NCI-H748 (cell line): ENCODE data around the gene HLTF.

ENCODE experiments used
- DNase-seq: peaks from one replicate; lab custom pipeline; 2025; ENCODE audit not compliant: unreplicated experiment; lab: John Stamatoyannopoulos, UW

The HLTF gene

DNA sequence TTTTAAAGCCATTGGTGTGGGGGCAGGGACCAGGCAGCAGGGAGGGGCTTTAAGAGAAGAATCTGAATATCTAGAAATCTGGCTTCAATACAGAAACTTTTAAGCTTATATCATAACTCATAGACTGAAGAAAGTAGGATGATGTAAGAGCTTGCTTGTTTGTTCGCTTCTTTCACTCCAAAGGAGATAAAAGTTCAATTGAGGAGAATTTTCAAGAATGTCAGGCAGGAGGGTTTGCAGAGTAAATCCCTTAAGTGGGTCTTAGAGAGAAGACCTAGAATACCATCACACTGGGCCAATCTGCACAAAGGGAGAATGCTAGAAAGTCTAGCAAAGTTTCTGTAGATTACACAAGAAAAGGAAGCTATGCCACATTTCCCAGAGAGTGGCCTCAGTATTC, 4.1 kb upstream of the HLTF start:
- DNase-seq = no peak

DNA sequence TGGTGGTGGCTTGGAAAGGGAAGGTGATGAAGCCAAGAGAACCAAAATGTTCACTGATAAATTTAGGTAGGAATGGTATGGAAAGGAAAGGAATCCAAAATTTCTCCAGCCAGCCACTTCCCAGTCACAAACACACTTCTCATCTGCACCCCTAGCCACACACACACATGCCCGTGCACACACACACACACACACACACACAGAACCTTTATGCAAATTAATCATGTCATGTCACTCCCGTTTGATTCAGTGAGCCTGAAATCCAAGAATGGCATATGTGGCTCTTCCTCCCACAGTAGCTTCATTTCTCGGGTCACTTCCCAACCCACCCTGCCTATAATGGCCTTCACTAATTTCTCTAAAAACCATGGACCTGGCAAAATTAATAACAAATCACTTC, 3.1 kb upstream of the HLTF start:
- DNase-seq = no peak

DNA sequence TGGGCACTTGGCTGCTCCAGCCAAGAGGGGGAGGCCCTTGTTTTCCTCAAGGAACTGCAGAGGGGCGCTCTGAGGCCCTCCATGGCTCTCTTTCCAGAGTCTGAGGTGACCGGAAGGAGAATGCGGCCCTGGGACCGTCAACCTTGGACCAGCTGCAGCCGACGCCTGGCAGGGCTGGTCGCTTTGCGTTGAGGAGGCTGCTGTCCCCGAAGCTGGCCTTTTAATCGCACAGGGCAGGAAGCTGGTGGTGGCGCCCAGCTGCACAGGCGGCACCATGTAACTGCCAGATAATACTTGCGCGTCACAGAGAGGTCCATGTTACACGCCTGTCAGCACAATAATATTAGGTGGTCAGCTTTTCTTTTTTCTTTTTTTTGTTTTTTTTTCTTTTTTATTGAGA, 875 bp upstream of the HLTF start:
- DNase-seq = no peak

DNA sequence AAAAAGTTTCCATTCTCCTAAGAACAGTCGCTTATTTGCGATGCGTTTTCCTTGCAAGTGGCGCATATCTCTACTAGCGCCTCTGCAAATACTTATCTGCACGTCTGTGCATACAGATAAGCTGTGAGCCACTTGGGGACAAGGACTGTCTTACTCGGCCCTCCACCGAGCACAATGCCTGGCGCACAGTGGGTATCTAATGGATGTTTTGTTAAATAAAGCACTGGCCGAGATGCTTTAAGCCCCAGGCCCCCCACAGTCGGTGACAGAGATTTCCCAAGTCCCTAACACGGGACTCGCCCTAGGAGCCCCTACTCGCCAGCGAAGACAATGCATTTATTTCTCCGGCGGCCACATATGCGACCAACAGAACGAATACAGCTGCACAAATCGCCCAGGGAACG, 503 bp downstream of the HLTF start:
- no peak for DNase-seq

DNA sequence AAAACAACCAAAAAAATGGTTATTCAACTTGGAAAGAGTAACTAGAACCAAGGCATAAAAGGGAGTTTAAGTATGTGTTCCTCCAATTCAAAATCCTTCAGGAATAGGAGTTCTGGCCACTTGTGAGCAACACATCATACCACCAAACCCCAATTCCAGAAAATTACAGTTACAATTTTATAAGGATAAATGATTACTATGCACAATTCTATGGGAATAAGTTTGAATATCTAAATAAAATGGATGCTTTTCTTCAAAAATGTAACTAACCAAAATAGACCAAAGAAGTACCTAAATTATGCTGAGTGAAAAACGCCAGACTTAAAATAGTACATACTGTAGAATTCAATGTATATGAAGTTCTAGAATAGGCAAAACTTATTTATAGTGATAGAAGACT, 4.6 kb downstream of the HLTF start:
- DNase-seq = no peak

DNA sequence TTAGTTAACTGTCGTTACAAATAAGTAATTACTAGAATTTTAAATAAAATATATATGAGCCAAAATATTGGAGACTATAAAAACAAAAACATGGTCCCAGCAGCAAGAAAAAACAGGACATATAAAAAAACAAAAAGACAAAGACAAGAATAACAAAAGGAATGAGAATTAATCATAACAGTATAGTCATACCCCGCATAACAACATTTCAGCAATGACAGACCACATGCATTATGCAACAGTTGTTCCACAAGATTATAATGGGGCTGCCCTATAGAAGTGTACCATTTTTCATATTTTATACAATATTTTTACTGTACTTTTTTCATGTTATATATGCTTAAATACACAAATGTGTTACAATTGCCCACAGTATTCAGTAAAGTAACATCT, 5.6 kb downstream of the HLTF start:
- no peak for DNase-seq

DNA sequence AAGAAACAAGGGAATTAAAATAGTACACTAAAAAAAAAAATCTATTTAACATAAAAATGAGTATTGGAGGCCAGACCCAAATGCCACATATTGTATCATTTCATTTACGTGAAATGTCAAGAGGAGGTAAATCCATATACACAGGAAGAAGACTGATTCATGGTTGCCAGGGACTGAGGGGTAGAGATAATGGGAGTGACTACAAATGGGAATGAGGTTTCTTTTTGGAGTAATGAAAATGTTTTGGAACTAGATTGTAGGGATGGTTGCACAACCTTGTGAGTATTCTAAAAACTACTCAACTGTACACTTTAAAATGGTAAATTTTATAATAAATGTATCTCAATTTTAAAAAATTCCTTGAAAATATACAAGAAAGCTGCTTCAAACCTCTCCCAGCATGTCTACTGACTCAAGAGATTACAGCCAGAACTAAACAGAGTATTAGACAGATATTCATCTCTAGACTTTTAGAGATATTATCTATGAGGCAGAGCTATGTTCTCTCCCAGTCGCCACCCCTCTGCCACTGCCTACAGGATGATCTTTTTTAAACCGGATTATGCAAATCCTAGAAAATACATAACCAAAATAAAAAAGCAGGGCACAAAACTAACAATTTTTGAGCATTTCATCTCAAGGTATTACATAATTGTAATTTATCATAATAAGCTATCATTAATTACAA, 6.2 kb downstream of the HLTF start:
- no peak for DNase-seq

DNA sequence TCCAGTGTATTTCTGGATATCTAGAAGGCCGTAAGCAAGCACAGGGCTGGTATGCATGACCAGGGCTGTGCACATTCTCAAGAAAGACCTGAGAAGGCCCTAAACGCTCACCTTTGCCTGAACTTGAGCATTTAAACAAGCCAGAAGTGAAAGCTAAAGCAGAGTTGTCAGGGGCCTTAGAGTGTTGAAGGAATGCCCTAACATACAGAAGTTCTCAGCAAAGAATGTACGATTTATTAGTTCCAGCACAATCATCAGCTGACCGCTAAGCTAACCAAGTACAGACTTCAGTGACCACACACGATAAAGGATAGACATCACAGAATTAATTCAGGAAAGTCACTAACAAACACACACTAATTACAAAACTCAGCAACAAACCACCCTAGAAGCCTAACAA, 8.7 kb downstream of the HLTF start:
- no peak for DNase-seq

DNA sequence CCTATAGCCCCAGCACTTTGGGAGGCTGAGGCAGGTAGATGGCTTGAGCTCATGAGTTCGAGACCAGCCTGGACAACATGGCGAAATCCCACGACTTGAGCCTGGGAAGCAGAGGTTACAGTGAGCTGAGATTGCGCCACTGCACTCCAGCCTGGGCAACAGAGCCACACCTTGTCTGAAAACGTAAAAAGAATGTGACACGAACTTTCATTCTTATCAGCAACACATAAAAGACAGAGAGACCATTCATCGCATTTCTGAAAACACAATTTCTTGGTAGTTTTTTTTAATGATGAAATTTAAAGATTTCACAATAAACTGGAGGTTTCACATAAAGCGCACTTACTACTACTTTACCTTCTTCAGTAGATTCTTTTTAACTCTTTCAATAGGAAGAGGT, 18.4 kb downstream of the HLTF start:
- DNase-seq = no peak

DNA sequence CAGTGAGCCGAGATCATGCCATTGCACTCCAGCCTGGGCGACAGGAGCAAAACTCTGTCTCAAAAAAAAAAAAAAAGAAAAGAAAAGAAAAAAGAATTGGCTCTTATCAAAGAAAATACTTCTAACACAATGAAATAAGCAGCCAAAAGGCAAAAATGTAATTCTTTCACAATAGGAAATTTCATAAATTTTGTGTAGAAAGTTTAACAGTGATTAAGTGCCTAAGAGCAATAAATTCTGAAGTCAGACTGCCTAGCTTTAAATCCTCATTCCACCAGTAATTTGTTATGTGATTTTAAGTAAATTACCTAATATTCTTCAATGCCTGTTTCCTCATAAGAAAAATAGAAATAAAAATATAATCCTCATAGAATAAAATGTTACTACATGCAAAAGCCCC, 24.6 kb downstream of the HLTF start:
- no peak for DNase-seq

DNA sequence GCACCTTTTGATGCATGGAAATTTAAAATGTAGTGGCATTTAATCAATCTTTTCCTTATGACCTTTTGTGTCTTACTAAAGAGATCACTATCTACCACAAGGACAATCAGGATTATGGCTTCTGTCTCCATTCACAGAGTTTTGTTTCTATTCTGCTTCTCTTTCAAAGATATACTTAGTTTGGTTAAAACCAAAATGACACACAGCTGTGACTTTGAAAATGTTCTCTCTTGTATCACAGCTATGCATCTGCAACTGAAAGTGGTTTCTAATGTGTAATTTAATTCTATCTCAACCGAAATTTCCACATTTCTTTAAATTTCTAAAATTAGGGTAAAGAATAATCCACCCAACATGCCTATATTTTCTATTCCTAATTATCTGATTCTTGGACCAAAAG, 27.7 kb downstream of the HLTF start:
- no peak for DNase-seq

DNA sequence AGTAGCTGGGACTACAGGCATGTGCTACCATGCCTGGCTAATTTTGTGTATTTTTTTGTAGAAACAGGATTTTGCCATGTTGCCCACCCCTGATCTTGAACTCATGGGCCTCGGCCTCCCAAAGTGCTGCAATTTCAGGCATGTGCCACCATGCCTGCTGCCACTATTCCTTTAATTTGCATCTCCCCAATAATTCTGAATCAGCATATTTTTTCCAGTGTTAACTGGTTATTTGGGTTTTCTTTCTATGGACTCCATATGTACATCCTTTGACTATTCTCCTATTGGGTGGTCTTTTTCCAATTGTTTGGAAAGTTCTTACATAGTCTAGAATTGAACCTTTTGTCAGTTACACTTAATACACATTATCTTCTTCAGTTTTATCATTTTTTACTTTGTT, 28.1 kb downstream of the HLTF start:
- DNase-seq = no peak

DNA sequence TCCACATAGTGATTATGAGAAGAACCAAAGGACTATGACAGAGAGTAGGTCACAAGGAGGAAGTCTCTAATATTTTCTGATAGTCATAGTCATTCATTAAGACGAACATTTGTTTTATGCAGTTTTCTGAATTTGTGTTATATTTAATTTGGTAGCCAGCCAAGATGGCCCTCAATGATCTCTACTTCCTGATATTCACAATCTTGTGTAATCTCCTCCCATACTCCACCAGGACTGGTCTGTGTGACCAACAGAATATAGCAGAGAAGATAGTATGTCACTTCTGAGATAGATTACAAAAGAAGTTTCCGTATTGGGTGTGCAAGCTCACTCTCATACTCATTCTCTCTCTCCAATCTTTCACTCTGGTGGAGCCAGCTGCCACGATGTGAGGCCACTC, 30.8 kb downstream of the HLTF start:
- no peak for DNase-seq

DNA sequence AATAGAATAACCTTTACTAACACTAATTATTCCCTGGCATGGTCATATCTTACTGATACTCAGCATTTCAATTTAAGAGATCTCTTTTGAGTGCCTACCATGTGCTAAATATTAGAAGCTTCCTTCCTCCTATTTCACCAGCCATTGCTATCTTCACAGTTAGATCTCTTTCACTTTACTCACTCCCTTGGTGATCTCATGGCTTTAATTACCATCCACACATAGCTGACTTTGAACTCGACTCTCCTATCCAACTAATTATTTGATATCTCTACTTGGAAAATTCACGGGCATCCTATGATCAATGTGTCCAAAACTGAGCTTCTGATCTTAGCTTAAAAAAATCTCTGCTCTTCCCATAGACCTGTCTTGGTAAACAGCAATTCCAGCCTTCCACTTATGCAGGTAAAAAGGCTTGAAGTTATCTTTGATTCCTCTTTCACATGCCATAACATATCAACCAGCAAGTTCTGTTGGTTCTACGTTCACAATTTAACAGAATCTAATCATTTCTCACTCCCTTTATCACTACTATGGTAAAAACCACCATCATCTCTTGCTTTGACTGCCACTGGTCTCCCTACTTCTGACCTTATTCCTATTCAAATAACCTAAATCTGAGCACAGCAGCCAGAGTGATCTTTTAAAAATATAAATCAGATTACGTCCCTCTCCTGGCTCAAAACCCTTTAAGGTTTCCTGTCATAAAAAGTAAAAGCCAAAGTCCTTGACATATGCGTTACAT, 41.8 kb downstream of the HLTF start:
- DNase-seq = no peak

DNA sequence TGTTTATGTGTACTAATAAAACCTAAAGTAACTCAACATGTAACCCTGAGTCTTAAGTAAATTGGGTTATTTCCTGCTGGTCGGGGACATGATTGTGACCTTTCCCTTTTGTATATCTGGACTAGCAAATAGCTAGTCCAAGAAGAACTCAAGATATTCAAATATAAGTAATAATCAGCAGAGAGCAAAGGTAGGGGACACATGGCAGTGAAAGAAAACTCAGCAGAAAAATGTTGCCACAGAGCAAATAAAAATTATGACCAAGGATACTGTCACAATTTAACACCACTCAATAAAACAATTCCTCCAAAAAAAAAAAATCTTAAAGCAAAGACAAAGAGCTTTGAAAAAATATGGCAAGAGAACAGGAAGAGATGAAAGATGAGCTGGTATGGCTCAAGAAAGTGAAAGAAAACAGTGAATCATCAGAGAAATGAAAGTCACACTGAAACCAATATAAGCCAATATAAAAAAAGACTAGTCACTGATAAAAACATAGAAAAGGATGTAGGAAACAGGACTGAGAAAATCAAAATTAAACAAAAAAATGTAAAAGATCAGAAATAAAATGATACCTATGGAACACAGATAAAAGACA, 43.4 kb downstream of the HLTF start:
- no peak for DNase-seq

DNA sequence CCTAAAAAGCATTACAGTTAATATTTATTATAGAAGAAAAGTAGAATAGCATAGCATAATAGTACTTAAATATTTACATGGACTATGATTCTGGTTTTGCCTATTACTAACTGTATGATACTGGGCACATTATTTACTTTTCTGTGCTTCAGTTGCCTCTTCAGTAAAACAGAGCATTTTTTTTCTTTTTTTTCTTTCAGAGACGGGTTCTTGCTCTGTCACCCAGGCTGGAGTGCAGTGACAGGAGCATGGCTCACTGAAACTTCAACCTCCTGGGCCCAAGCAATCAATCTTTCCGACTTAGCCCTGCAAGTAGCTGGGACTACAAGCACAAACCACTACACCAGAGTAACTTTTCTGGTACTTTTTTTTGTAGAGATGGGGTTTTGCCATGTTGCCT, 48.0 kb downstream of the HLTF start:
- no peak for DNase-seq

DNA sequence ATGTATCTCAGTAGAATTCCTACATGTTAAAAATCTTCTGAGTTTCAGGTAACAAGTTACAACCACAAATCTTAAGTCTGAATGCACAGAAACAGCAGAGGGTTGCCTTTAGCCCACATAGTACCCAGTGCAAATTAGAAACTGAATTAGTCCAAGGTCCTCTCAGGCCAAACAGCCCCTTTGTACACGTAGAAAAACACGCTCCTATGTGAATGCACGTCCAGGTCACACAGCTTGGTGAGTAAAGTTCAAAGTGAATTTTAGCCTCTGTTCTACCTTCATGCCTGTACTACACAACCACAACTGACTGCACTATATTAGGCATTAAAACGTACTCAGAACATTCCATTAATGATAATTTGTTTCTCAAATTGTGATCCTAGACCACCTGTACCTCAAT, 48.6 kb downstream of the HLTF start:
- no peak for DNase-seq

DNA sequence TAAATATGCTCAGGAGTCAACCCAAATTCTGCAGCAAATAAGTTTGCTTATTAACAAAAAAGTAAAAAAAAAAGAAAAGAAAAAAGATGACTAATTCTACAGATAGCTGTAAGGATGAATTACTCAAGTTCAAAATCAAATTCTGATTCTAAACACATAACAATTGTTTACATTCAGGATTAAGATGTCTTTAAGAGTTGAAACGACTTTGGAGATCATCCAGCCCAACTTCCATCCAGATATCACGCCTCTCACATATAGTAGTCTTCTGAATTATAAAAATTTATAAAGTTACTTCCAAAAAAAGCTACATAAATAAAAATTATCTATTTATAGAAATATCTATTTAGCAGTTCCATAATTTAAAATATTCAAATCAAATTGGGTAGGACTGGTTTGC, 55.2 kb downstream of the HLTF start:
- DNase-seq = no peak

DNA sequence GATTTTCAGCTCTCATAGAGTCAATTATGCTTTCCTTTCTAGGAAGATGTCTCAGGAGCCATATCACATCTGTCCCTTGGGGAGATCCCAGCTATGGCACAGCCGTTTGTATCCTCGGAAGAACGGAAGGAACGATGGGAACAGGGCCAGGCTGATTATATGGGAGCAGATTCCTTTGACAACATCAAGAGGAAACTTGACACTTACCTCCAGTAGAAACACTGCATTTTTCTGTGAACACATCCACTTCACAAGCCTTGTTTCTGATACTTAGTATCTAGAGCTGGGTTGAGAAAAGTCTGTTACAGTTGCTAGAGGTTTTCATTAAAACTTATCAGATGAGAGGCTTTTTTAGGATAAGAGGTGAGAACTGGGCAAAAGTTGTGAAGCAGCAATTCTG, 59.6 kb downstream of the HLTF start:
- DNase-seq = no peak

DNA sequence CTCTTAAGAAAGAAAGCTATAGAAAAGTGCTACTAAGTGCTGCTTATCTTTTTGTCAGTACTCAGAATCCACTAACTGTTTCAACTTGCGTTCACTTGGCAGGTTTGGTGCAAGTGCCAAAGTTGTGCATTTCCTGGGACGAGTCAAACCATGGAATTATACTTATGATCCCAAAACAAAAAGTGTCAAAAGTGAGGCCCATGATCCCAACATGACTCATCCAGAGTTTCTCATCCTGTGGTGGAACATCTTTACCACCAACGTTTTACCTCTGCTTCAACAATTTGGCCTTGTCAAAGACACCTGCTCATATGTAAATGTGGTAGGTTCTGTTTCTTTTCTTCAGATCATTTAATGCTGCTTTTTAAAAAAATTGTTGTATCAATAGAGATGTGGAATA, 62.4 kb downstream of the HLTF start:
- DNase-seq = no peak

DNA sequence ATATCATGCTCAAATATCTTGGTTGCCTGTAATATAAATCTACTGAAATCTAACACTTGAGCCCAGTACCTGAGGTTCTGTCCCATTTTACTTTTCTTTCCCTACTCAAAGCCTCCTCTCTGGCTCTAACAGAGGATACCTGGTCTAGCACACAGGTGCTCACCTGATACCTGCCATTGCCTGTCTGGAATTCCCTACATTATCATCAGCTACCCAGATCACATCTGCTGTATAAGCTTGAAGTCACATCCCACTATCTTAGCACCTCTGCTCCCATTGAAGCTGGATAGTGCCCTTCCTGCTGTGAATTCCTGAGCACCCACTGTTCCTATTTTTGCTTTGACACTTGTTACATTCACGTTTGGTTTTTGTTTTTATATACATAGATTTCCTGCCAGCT, 64.5 kb downstream of the HLTF start:
- no peak for DNase-seq

DNA sequence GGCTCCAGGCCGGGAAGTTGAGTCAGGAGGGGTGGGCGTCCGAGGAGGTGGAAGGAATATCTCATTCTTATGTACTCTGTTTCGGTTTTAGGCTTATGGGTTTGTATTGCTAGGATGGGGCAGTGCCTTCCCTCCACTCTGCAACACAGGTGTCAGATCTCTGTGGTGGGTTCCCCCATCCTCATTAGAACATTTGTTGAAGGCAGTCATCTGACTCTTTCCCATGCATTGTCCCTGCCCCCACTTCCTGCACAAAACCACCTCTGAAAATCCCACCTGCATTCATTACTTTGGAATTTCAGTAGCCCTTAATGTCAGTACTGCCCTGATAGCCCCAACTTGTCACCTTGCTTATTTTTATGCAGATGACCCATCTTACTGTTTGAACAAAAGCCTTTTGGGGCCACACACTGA, 65.5 kb downstream of the HLTF start:
- no peak for DNase-seq
